ENCODE results near the gene GPS1. TPM values are rescaled to one million over a fixed set of nuclear protein-coding genes. Genes with fewer than 3 reads are reported as not detected.

The GPS1 gene
- total RNA-seq, 1 experiment from 2014 or later, result 149 TPM

DNA sequence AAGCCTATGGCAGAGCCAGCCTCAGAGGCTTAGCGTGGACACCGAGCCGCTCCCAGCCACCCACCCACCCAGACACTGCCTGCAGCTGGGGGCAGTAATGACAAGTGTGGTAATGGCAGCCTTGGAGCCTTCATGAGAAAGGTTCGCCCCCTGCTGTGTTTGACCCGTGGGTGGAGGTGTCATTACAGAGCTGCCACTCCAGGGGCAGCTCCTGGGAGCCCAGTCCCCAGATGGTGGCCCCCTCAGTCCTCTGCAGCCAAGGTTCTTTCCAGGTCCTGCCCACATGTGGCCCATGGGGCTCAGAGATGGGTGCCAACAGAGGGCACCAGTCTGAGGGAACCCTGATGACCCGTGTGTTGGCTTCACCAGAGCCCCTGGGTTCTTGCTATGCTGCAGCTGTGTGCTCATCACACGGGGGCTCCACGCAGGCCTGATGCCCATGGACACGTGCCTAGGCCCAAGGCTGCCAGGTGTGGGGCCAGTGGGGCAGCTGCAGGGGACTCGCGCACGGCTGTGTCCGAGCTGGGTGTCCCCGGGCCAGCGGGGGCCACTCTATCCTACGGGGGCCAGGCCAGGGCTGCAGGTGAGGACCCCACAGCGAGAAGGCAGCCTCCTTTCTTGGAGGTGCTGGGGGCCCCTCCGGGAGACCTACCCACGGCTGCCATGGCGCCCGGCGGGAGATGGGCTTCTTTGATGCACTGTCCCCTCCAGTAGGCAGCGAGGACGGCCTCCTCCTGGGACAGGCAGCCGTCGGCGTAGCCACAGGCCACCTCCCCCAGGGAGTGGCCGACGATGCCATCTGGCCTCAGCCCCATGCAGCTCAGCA, 38.2 kb downstream of the GPS1 start:
- DNase-seq (ENCODE audit: low read depth), result no peak

DNA sequence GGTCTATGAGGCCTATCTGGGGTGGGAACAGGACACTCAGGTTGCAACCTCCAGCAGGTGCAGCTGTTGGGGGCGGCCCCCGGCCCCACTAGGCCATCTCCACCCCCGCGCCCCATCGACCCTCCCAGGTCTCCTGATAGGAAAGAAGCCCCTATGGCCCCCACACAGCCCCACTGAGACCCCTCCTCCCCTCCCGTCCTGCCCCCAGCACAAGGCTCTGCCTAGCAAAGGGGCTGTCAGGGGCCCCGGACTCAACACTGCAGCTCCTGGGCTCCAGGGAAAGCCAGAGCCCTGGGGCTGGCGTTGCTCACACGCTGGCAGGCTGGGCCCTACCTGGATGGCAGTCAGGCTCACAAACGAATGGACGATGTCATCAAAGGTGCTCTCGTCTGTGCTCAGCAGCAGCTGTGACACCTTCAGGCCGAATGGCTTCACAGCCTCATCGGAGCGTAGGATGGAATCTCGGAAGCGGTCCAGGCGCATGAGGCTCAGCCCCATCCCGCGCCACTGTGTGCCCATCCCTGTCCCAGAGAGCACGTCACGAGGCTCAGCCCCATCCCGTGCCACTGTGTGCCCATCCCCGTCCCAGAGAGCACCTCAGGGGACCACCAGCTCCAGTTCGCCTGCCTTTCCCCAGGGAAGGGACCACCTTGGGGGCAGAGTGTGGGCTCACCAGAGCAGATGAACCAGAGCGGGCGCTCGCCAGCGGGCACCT, 39.0 kb downstream of the GPS1 start:
- DNase-seq (ENCODE audit: low read depth), result no peak

DNA sequence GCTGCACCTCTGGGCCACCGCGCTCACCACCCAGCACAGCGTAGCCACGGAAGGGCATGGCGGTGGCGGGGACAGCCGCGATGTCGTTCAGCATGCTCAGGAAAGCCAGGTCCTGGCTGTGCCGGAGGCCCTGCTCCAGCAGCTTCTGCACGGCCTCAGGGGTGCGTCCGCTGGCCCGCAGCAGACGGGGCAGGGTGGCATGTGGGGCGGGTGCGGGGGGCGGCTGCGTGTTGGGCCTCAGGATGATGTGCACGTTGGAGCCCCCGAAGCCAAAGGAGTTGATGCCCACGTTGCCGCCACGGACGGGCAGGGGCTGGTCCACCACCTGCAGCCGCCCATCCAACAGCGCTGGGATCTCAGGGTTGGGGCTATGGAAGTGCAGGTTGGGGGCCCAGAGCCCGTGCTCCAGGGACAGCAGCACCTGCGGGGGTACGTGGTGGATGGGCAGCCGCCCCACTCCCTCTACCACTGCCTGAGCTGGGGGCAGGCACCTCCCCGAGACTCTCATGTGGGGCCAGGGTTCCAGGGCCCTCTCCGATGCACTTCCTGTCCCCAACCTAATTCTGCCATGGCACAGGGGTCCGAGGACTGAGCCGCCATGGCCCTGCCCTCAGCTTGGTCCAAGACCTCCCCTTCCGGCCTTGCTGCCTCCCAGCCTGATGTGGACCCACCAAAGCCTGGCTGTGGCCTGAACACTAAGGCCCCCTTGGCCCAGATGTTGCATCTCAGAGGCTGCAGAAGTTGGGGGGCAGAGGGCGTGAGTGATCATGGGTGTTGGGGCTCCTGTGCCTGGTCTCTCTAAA, 39.8 kb downstream of the GPS1 start:
- DNase-seq (ENCODE audit: low read depth), result no peak

DNA sequence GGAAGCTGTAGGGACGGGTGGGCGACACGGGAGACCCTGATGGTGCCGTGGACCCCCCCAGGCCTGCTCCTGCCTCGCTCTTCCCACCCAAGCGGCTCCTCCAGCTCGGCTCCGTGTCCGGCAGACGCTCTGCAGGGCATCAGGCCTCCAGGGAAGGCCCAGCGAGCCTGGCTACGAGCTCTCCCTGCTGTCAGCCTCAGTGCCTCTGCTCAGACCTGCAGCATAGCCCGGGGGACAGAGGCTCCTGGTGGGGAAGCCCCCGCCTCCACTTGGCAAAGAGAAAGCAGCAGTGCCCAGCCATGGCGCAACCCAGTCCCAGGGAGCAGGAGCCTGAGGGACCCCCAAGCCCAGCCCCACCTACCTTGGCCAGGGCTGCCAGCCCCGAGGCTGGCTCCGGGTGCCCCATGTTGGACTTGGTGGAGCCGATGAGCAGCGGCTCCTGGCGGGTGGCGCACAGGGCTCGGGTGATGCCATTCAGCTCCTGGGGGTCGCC, 40.4 kb downstream of the GPS1 start:
- no peak for DNase-seq (ENCODE audit: low read depth)

DNA sequence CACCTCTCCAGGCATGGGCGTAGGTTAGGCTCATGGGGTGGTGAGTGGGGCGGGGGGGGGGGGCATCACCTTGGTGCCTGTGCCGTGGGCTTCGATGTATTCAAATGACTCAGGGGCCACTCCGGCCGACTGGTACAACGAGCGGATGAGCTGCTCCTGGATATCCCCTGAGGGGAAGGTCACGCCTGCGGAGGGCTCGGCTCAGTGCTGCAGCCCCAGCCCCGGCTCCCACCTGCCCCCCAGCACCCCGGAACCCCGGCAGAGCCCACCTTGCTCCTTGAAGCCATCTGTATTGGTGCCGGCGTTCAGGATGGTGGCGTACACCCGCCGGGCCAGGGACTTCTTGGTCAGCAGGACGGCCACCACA, 40.9 kb downstream of the GPS1 start:
- DNase-seq (ENCODE audit: low read depth), result no peak

DNA sequence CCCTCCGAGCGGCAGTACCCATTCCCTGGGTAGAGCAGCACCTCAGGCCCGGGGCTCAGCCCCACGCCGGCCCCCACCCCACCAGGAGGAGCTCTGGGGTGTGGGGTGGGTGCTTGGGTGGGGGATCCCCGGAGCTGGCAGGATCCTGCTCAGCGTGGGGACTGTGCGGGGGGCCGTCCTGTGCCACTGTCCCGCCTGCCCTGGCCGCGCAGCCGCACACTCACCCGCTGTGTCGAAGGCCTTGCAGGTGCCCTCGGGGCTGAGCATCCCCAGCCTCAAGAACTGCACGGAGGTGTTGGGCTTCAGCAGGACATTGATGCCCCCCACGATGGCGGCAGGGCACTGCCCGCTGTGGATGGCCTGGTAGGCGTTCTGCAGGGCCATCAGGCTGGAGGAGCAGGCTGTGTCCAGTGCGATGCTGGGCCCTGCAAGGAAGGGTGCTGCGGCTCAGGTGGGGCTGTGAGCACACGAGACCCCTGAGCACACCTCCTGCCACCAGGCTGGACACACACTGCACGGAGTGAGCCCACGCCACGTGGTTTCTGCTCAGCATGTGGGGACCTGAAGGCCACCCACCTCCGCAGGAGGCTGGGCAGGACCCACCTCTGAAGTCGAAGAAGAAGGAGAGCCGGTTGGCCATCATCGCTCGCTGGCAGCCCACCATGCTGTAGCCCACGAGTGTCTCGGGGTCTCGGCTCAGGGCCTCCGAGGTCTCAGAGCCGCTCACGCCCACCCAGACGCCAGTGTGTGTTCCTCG, 41.5 kb downstream of the GPS1 start:
- DNase-seq (ENCODE audit: low read depth), result no peak

DNA sequence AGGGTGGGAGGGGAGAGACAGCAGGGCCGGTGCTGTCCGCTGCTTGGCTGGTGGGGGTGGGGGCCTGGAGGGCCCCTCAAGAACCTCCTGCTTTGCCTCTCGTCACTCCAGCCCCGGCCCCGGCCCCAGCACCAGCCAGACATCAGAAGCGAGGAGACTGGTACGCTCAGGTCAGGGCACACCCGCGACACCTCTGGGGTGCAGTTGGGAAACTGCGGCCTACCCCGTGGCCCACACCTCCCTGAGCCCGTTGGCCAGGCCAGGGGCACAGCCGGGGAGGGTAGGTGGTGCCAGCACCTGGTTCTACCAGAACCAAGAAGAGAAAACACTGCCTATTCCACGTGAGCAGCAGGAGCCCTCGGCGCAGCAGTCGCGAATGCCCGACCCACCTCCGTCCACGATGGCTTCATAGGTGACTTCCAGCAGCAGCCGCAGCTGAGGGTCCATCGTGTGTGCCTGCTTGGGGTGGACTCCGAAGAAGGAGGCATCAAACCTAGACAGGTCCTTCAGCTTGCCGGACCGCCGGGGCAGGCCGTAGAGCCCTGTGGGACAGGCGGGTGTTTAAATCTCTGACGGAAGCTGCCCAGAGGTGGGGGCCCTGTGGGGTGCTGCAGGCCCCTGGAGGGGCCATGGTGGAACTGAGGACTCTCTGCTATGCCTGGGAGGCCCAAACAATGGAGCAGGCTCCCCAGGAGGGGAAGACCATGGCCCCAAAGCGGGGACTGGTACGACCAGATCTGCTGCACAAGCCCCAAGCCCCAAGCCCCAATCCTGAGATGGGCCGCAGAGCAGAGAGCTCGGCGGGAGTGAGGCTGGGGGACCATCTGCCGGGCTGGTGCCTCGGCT, 43.5 kb downstream of the GPS1 start:
- DNase-seq (ENCODE audit: low read depth), result no peak

DNA sequence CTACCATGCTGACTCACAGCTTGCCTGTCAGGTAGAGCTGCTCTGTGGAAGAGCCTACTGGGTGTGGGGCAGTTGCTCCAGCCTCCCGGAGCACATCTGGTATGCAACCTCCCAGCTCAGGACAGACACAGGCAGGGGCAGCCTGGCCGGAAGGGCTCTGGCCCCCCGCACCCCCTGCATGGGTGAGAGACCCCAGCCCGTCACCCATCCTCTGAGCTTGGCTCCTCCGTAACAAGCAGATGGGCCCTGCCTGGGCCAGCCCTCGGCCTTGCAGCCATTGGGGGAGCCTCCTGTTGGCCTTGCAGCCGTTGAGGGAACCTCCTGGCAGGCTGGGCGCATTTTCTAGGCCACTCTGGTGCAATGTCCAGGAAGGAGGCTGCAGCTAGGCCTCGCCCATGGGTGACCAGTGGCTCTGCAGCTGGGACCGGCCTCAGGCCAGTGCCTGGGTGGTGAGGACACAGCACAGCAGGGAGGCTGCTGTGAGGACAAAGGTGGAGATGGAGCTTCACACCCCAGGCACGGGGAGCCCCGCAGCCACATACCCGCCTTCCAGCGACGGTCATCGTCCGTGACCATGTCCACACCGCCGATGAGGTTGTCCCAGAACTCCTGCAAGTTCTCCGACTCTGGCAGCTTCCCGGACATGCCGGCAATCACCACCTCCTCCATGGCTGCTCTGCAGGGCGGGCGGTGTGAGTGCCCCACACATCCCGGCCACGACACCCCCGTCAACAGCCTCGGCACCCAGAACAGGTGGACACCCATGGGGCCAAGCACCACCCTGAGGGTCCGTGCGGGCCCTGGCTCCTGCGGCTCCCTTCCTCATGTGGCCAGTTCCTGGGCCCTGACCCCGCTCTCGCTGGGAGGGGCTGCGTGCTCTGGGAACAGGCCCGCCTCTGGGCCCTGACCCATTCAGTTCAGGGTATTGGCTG, 44.3 kb downstream of the GPS1 start:
- DNase-seq (ENCODE audit: low read depth), result no peak

DNA sequence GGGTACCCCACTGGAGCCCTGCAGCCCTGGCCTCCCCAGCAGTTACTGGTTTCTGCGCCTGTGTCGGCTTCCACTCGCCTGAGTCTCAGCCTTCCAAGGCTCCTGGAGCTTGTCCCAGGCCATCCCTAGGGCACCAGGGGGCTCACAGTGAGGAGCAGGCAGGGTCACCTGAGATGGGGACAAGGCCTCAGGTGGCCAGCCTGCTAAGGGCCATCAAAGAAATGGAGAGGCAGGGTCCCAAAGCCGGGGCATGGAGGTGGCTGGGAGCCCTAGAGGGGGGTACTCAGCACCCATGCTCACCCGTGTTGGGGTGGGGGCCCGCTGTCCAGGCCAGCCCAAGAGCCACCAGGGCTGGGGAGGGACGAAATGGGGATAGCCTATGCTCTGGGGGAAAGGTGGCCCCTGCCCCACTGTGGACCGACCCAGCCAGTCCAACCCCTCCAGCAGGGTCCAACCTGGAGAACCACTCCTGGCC, 45.0 kb downstream of the GPS1 start:
- DNase-seq (ENCODE audit: low read depth), result no peak

DNA sequence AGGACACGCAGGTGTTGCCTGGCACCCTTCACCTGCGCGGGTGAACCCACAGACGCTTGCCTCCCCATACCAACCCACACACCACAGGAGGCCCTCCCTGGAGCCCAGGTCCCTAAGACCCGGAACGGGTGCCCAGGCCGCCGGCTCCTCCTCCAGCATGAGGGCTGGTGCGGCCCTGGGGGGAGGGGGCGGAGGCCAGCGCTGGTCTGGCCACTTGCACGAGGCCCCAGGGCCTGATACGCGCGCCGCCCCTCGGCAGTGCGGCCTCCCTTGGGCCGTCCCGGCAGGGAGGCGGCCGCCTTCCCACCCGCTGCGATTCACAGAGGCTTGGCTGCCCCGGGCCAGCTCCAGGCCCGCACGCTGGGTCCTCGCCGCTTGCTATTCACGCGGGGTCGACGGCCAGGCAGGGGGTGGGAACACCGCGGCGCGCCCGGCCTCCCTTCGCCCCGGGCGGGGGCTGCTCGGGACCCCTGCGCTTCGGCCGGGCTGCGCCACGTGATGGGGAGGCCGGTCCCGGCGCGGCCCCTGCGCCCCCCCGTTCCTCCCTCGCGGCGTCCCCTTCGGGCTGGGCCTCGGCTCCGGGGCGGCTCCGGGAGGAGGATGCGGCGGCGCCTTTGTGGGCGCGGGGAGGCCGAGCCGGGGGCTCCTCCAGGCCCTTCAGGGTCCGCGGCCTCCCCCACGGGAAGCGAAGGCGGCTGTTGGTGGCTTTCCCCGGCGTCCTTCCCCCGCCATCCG, 45.7 kb downstream of the GPS1 start:
- peak; percentile 52 for DNase-seq (ENCODE audit: low read depth)

DNA sequence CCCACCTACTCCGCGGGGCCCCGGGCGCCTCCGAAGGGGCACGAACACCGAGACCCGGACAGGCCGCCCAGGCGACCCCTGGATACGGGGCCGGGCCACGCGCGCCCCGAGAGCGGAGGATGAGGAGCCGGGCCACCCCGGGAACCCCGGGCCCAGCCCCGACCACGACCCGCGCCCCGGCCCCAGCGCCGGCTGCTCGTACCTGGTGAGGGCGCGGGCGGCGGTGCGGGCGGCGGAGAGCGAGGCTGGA, 46.1 kb downstream of the GPS1 start:
- no peak for DNase-seq (ENCODE audit: low read depth)

DNA sequence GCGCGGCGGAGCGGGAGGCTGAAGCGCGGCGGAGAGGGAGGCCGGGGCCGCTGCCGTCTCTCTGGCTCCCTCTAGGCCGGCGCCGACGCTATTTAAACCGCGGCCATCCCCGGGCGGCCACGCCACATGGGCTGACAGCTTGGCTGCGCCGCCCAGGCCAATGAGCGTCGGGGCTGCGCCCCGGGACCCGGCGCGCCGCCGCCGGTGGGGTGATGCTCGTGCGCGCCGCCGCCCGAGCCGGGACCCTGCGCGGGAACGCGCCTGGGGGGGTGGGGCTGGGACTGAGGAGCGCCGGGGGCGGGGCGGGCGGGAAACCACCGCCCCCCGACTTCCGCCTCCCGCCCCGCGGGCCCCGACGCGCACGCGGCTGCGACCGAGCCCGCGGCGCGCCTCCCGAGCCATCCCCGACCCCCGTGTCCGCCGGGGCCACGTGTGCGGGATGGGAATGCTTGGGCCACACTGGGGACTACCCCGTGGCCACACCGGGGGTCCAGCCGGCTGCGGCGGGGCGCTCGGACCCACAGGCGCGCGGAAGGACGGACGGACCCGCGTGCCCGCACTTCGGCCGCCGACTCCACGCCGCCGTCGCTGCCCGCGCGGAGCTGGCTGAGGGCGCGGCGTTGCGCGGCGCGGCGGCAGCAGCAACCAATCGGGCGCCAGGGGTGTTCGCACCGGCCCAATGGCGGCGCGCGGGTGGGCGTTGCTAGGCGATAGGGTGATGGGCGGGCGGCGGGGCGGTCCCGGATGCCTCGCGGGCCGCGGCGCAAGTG, 46.7 kb downstream of the GPS1 start, which contains the start of gene FASN:
Gene FASN (minus strand): TSS at position 68 of the 770 bp plus-strand sequence. CDS start 1,791 bp downstream, outside the sequence.
- peak; percentile 93 for DNase-seq (ENCODE audit: low read depth)

DNA sequence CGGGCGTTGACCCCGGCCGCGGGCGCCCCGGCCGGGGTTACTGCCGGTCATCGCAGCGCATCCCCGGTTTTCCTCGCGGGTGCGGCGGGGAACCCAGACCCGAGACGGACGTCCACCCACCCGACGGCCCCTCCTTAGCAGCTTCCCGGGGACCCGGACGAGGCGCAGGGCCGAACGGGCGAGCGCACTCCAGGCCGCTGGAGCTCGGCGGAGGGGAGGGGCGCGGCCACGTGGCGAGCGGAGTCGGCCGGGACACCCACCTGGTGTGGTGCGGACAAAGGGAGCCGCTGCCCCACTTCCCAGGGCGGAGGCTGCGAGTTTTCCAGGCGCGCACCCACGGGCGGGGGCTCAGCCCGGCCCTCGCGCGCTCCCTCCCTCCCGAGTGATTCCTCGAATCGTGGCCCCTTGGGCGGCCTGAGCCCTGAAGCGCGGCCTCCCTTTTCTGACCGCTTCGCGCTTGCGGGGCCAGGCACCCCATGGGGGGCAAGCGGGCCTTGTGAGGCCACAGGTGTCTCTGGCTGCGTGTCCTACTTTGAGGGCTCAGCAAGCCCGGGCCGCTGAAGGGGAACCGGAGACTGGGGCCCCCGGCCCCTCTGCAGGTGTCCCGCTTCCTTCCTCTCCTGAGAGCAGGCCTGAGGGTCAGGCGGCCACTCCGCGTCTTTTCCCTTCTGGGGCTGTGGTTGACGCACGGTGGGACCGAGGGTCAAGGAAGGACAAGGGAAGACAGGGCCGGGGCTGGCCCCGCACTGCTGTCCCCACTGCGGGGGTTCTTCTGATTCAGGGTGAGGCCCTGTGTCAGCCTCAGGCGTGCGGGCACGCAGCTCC, 47.5 kb downstream of the GPS1 start:
- no peak for DNase-seq (ENCODE audit: low read depth)

DNA sequence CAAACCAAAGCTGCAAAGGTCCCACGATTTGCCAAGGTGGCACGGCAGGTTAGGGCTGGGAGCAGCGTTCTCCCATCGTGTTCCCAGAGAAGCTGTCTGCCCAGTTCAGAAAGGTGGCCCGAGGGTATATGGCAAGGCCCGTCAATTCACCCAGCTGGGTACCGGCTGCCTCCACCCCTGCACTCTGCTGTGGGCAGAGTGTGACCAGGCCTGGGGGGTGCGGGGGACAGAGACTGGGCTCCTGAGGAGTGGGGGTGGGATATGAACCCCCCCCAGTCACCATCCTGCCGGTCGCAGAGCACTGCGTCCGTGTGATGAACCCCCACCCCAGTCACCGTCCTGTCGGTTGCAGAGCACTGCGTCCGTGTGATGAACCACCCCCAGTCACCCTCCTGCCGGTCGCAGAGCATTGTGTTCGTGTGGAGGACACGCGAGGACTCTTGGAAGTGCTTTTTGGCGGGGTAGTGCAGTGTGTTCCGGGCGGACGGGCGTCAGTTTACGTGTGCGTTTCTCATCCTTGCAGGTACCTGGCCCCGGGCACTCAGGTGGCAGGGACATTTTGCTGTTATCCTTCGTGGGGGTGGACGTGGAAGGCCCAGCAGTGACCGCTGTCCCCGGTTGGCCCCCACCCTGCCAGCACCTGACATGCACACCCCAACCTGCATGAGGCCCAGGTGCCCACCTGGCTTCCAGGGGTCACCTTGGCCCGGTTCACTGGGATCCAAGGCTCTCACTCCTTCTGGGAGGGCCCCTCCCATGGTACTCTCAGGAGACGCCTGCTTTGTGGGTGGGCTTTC, 49.0 kb downstream of the GPS1 start:
- DNase-seq (ENCODE audit: low read depth), result no peak

DNA sequence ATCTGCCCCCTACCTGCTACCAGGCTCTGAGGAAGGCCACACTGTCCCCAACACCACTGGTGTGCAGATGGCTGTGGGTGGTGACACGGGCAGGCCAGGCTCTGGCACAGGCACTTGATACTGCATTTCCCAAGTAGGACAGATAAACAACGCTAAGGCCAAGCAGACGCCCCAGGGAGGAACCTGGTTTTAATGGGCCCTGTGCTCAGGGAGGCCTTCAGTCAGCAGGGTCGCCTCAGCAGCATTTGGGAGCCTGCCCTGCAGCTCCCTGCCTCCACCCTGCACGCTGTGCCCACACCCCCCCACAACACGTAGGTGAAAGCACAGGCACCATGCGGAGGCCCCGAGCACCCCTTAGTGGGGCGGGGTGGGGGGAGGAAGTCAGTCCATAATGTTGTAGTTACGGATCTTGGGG, 49.6 kb downstream of the GPS1 start:
- no peak for DNase-seq (ENCODE audit: low read depth)

All from LHCN-M2 (cell line).